HL-60 (cell line): ENCODE measurements around the gene AP3D1.

ENCODE experiments used
- DNase-seq, 2 experiments: peaks; one replicate each; pipeline ENCODE4 v3.0.0-alpha.2; 2010 to 2020; ENCODE audit warnings: low read depth in 1 of 2, low spot score in 1 of 2
- H3K27ac ChIP-seq: fragments of 250-450 bp; sonication (Bioruptor Pico); replicated peaks from 2 replicates; pipeline ENCODE4 v1.5.1; 2020; ENCODE audit warnings: mild to moderate bottlenecking, moderate library complexity
- H3K27me3 ChIP-seq: fragments of 250-450 bp; sonication (Bioruptor Pico); 2 replicates; pipeline ENCODE4 v1.5.1; 2021; ENCODE audit warnings: mild to moderate bottlenecking, moderate library complexity; ENCODE audit not compliant: insufficient read depth, poor library complexity, severe bottlenecking
- H3K4me3 ChIP-seq: replicated peaks from 2 replicates; pipeline ENCODE4 v1.5.1; 2011; ENCODE audit warnings: mild to moderate bottlenecking, control low read depth, low read length; ENCODE audit not compliant: insufficient read depth
- CTCF ChIP-seq: IDR thresholded peaks from one replicate; pipeline ENCODE4 v1.5.1; 2011; ENCODE audit warnings: low read length, control low read depth, inconsistent platforms; ENCODE audit not compliant: insufficient read depth
- GABPA ChIP-seq: IDR thresholded peaks from 2 replicates; pipeline ENCODE4 v1.6.1; 2012; ENCODE audit warnings: low read depth
- POLR2AphosphoS5 ChIP-seq: IDR thresholded peaks from 2 replicates; pipeline ENCODE4 v1.6.1; 2012; ENCODE audit warnings: low read depth
- SPI1 ChIP-seq: IDR thresholded peaks from 2 replicates; pipeline ENCODE4 v1.6.1; 2012; ENCODE audit warnings: low read depth, mild to moderate bottlenecking, borderline replicate concordance
- TF ChIP-seq, protein P1 (sequence below): IDR thresholded peaks from 2 replicates; pipeline ENCODE4 v1.6.1; 2012; ENCODE audit warnings: low read depth; ENCODE audit not compliant: insufficient replicate concordance

AP3D1 gene

DNA sequence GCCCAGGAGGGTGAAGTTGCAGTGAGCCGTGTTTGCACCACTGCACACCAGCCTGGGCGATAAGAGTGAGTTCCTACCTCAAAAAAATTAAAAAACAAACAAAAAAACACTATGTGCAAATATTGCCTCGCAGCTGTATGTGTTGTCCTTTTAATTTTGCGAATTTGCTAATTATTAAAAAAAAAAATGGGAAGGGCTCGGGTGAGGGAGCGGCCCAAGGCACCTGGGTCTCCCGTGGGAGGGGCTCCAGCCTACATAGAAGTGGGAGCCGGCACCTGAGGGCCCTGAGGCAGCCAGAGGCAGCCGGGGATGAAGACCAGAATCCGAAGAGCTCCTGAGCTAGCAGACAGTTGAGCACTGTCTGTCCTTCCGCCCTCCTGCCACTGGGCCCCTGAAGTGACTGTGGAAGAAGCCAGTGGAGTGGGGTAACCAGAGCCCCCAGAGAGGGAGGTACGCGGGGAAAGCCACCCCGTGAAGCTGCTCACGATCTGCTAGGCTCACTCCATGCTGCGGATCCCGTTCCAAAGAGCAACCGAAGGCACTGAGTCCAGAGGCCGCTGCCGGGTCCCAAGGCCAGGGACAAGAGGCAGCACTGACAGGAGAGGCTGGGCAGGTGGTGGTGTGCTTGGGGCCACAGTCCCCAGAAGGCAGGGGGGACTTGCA lies 48.2 kb downstream of the AP3D1 start:
- Histone ChIP-seq H3K27ac (no peak overlapping the region), H3K4me3 (no peak overlapping the region), H3K27me3 (no peaks in the 10 kb centered on the region)
- DNase-seq, result no peak
- TF ChIP-seq CTCF, result no peak
- TF ChIP-seq POLR2AphosphoS5, result no peak
- no peak for TF ChIP-seq SPI1
- TF ChIP-seq, protein P1, sequence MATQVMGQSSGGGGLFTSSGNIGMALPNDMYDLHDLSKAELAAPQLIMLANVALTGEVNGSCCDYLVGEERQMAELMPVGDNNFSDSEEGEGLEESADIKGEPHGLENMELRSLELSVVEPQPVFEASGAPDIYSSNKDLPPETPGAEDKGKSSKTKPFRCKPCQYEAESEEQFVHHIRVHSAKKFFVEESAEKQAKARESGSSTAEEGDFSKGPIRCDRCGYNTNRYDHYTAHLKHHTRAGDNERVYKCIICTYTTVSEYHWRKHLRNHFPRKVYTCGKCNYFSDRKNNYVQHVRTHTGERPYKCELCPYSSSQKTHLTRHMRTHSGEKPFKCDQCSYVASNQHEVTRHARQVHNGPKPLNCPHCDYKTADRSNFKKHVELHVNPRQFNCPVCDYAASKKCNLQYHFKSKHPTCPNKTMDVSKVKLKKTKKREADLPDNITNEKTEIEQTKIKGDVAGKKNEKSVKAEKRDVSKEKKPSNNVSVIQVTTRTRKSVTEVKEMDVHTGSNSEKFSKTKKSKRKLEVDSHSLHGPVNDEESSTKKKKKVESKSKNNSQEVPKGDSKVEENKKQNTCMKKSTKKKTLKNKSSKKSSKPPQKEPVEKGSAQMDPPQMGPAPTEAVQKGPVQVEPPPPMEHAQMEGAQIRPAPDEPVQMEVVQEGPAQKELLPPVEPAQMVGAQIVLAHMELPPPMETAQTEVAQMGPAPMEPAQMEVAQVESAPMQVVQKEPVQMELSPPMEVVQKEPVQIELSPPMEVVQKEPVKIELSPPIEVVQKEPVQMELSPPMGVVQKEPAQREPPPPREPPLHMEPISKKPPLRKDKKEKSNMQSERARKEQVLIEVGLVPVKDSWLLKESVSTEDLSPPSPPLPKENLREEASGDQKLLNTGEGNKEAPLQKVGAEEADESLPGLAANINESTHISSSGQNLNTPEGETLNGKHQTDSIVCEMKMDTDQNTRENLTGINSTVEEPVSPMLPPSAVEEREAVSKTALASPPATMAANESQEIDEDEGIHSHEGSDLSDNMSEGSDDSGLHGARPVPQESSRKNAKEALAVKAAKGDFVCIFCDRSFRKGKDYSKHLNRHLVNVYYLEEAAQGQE, result no peak
- TF ChIP-seq GABPA, result no peak

DNA sequence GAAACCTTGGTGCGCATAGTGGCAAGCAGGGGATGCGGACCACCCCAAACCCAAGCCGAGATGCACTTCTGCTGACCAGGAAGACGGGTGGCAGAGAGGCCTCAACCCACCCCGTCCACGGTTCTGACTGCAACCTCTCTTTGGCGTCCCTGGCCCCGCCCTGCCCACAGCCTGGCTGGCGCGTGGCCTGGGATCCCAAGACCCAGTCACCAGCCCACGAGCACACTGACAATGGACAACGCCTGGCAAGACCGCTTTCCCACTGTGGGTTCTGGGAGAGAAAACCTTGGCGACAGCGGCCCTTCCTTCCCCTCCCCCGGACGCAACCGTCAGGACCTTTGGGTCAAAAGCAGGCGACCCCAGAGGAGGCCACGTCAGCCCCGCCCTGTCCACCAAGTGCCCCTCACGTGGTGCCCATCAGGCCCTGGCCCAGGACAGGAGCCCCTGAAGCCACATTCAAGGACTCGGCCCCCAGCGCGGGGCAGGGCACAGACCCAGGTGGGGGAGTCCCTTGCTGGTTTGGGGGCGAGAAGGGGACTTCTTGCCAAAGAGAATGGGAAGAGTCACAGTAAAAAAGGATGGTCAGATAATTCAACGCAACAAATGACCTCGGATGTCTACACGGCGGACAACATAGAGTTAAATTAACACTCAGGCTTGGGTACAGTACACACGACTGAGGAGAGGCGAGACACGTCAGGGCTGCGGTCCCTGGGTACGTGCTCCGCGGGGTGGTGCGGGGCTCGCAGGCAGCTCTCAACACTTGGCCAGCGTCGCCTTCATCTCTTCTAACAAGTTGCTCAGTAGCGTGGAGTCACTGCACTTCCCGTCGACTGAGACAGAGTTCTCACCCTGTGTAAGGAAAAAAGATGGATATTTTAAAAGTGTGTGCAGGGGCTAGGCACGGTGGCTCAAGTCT lies 49.7 kb downstream of the AP3D1 start:
- no peaks in the 10 kb centered on the region for H3K27me3 ChIP-seq
- TF ChIP-seq GABPA (no peak), POLR2AphosphoS5 (no peak), SPI1 (no peak), CTCF (no peak)
- no peak overlapping the region for H3K27ac ChIP-seq
- no peak for DNase-seq
- H3K4me3 ChIP-seq, result no peak overlapping the region

GRCh38 chr19:2100719-2101061 lies 50.7 kb downstream of the AP3D1 start:
- Histone ChIP-seq H3K27me3 (no peaks in the 10 kb centered on the region), H3K4me3 (no peak overlapping the region), H3K27ac (no peak overlapping the region)
- DNase-seq, result no peak
- TF ChIP-seq GABPA (no peak), CTCF (no peak), POLR2AphosphoS5 (no peak), SPI1 (no peak)
- TF ChIP-seq, protein P1, result no peak
